Progenitor cell of endocrine pancreas (in vitro differentiated cells): ENCODE results near the gene LRMDA. TPM values are rescaled to one million over a fixed set of nuclear protein-coding genes. Genes with fewer than 3 reads are reported as not detected.
A peak's percentile ranks its signal among the peaks of the same experiment; 100 is the strongest.

Experiments
- DNase-seq: peaks from one replicate; pipeline ENCODE4 v3.0.0; 2021; ENCODE audit warnings: low spot score; ENCODE audit not compliant: unreplicated experiment
- H3K27ac Mint-ChIP-seq: 2 replicates; pipeline ENCODE4 v1.8.0; 2021; ENCODE audit warnings: mild to moderate bottlenecking, moderate library complexity, mixed read lengths
- H3K27me3 Mint-ChIP-seq: 2 replicates; pipeline ENCODE4 v1.8.0; 2021; ENCODE audit warnings: mixed read lengths
- H3K36me3 Mint-ChIP-seq: 2 replicates; pipeline ENCODE4 v1.8.0; 2022; ENCODE audit warnings: mixed read lengths; ENCODE audit not compliant: insufficient read depth
- H3K4me1 Mint-ChIP-seq: 2 replicates; pipeline ENCODE4 v1.8.0; 2021; ENCODE audit warnings: low read depth, mixed read lengths
- H3K4me3 Mint-ChIP-seq: 2 replicates; pipeline ENCODE4 v1.8.0; 2021; ENCODE audit warnings: low read depth, mild to moderate bottlenecking, moderate library complexity, mixed read lengths
- H3K9me3 Mint-ChIP-seq: 2 replicates; pipeline ENCODE4 v1.8.0; 2021; ENCODE audit warnings: low read depth, mixed read lengths
- CTCF ChIP-seq: fragments of 200-600 bp; sonication (generic); IDR thresholded peaks from one replicate; pipeline ENCODE4 v1.5.0; 2021; ENCODE audit warnings: antibody characterized with exemption, mild to moderate bottlenecking; ENCODE audit not compliant: unreplicated experiment
- total RNA-seq: library from RNA; stranded (reverse); gene quantifications from 2 replicates; pipeline ENCODE4 v1.2.1, GENCODE V29; 2021

The LRMDA gene
- total RNA-seq, 1 donor from 2014 or later: 6.5 TPM

GRCh38 chr10:76150876-76151288, 719.5 kb downstream of the LRMDA start:
- Mint-ChIP-seq H3K4me3 (peak overlapping the region; percentile 57), H3K9me3 (peaks cover 20% of the 10 kb centered on the region), H3K27ac (peak overlapping the region; percentile 100), H3K27me3 (no peaks in the 10 kb centered on the region), H3K4me1 (peaks cover 30% of the 10 kb centered on the region), H3K36me3 (peaks cover 13% of the 10 kb centered on the region)
- peak; percentile 24 for DNase-seq
- no peak for TF ChIP-seq CTCF

- Mint-ChIP-seq H3K9me3 (peaks cover 20% of the 10 kb centered on the region), H3K27ac (peak overlapping the region; percentile 26), H3K4me1 (peaks cover 35% of the 10 kb centered on the region), H3K4me3 (no peak overlapping the region), H3K27me3 (no peaks in the 10 kb centered on the region), H3K36me3 (peaks cover 13% of the 10 kb centered on the region)
- no peak for TF ChIP-seq CTCF
- no peak for DNase-seq
These were observed 720.8 kb downstream of the LRMDA start for GRCh38 chr10:76152186-76152585.

- no peak for DNase-seq
- peaks cover 20% of the 10 kb centered on the region for H3K4me1 Mint-ChIP-seq
- no peaks in the 10 kb centered on the region for H3K27me3 Mint-ChIP-seq
- H3K9me3 Mint-ChIP-seq: peaks cover 21% of the 10 kb centered on the region
- no peak overlapping the region for H3K27ac Mint-ChIP-seq
- H3K36me3 Mint-ChIP-seq: peaks cover 8% of the 10 kb centered on the region
- TF ChIP-seq CTCF: no peak
- H3K4me3 Mint-ChIP-seq: no peak overlapping the region
These were observed 724.5 kb downstream of the LRMDA start for GRCh38 chr10:76155961-76156360.

GRCh38 chr10:76160446-76161300, 729.2 kb downstream of the LRMDA start:
- no peak overlapping the region for H3K27ac Mint-ChIP-seq
- DNase-seq: no peak
- no peak for TF ChIP-seq CTCF
- H3K4me3 Mint-ChIP-seq: no peak overlapping the region
- peaks cover 19% of the 10 kb centered on the region for H3K4me1 Mint-ChIP-seq
- peaks cover 11% of the 10 kb centered on the region for H3K9me3 Mint-ChIP-seq
- peaks cover 3% of the 10 kb centered on the region for H3K36me3 Mint-ChIP-seq
- no peaks in the 10 kb centered on the region for H3K27me3 Mint-ChIP-seq

GRCh38 chr10:76161301-76161582, 729.8 kb downstream of the LRMDA start:
- peaks cover 3% of the 10 kb centered on the region for H3K36me3 Mint-ChIP-seq
- no peak overlapping the region for H3K4me3 Mint-ChIP-seq
- no peak overlapping the region for H3K27ac Mint-ChIP-seq
- no peaks in the 10 kb centered on the region for H3K27me3 Mint-ChIP-seq
- no peak for DNase-seq
- peaks cover 13% of the 10 kb centered on the region for H3K4me1 Mint-ChIP-seq
- no peak for TF ChIP-seq CTCF
- peaks cover 11% of the 10 kb centered on the region for H3K9me3 Mint-ChIP-seq
